ENCODE data around the gene PAQR7.

PAQR7 gene

GRCh38 chr1:25902462-25902861 lies 27.0 kb upstream of the PAQR7 start:
- DNase-seq (ENCODE audit: low read depth), result no peak

GRCh38 chr1:25900219-25900618 lies 24.7 kb upstream of the PAQR7 start:
- no peak for DNase-seq (ENCODE audit: low read depth)

- no peak for DNase-seq (ENCODE audit: low read depth)
Observed at GRCh38 chr1:25899792-25900191, 24.3 kb upstream of the PAQR7 start.

GRCh38 chr1:25898223-25899015 lies 22.9 kb upstream of the PAQR7 start:
- no peak for DNase-seq (ENCODE audit: low read depth)

- no peak for DNase-seq (ENCODE audit: low read depth)
Observed at GRCh38 chr1:25897754-25898153, 22.2 kb upstream of the PAQR7 start.

GRCh38 chr1:25896266-25896665 lies 20.8 kb upstream of the PAQR7 start:
- no peak for DNase-seq (ENCODE audit: low read depth)

GRCh38 chr1:25895365-25895990 lies 20.0 kb upstream of the PAQR7 start:
- peak; percentile 90 for DNase-seq (ENCODE audit: low read depth)

- no peak for DNase-seq (ENCODE audit: low read depth)
Observed at GRCh38 chr1:25893116-25893515, 17.6 kb upstream of the PAQR7 start.

- no peak for DNase-seq (ENCODE audit: low read depth)
Observed at GRCh38 chr1:25891606-25892005, 16.1 kb upstream of the PAQR7 start.

GRCh38 chr1:25890239-25891034 lies 14.9 kb upstream of the PAQR7 start:
- no peak for DNase-seq (ENCODE audit: low read depth)

GRCh38 chr1:25889470-25889869 lies 14.0 kb upstream of the PAQR7 start:
- no peak for DNase-seq (ENCODE audit: low read depth)

GRCh38 chr1:25888426-25888987 lies 13.0 kb upstream of the PAQR7 start:
- no peak for DNase-seq (ENCODE audit: low read depth)

GRCh38 chr1:25885602-25886001 lies 10.1 kb upstream of the PAQR7 start:
- DNase-seq (ENCODE audit: low read depth), result no peak

GRCh38 chr1:25881266-25881665 lies 5.8 kb upstream of the PAQR7 start:
- DNase-seq (ENCODE audit: low read depth), result no peak

- DNase-seq (ENCODE audit: low read depth), result no peak
Observed at GRCh38 chr1:25880518-25880917, 5.0 kb upstream of the PAQR7 start.

- no peak for DNase-seq (ENCODE audit: low read depth)
Observed at GRCh38 chr1:25879675-25880074, 4.2 kb upstream of the PAQR7 start.

- no peak for DNase-seq (ENCODE audit: low read depth)
Observed at GRCh38 chr1:25878690-25879089, 3.2 kb upstream of the PAQR7 start.

- DNase-seq (ENCODE audit: low read depth), result no peak
Observed at GRCh38 chr1:25877155-25877554, 1.6 kb upstream of the PAQR7 start.

GRCh38 chr1:25876693-25877077 lies 1.2 kb upstream of the PAQR7 start:
- no peak for DNase-seq (ENCODE audit: low read depth)

GRCh38 chr1:25875856-25876692 lies 566 bp upstream of the PAQR7 start:
- no peak for DNase-seq (ENCODE audit: low read depth)

- DNase-seq (ENCODE audit: low read depth), result no peak
Observed at GRCh38 chr1:25874635-25875153, 814 bp downstream of the PAQR7 start.

- DNase-seq (ENCODE audit: low read depth), result no peak
Observed at GRCh38 chr1:25874209-25874608, 1.3 kb downstream of the PAQR7 start.
